Caco-2 (cell line): ENCODE results near the gene PIM3. TPM values are rescaled to one million over a fixed set of nuclear protein-coding genes. Genes with fewer than 3 reads are reported as not detected.
A peak's percentile ranks its signal among the peaks of the same experiment; 100 is the strongest.

Source experiments
- BruUV-seq: library from RNA; stranded (reverse); fragments of 400-500 nt; replicated peaks from 2 replicates; lab custom pipeline; 2021; lab: Mats Ljungman, UMichigan
- CTCF ChIA-PET: fragments of 300-600 bp; sonication (Branson Sonifier 250); formaldehyde crosslinking; loops from one replicate; lab custom pipeline; 2022; ENCODE audit warnings: antibody characterized with exemption; lab: Charles Lee
- POLR2A ChIA-PET: fragments of 300-600 bp; sonication (Branson Sonifier 250); formaldehyde crosslinking; loops from one replicate; lab custom pipeline; 2022; ENCODE audit warnings: antibody characterized with exemption; lab: Charles Lee
- DNase-seq, 2 experiments: peaks; one replicate each; pipeline versions ENCODE4 v3.0.0 to v3.0.0-alpha.2; 2020 to 2022
- H3K27me3 ChIP-seq: replicated peaks from 2 replicates; pipeline ENCODE4 v1.6.0; 2011; ENCODE audit warnings: low read length; ENCODE audit not compliant: control insufficient read depth, insufficient read depth
- H3K36me3 ChIP-seq: 2 replicates; pipeline ENCODE4 v1.5.1; 2011; ENCODE audit warnings: low read length; ENCODE audit not compliant: control insufficient read depth, insufficient read depth
- H3K4me1 ChIP-seq: fragments of 250-450 bp; sonication (Bioruptor Pico); 2 replicates; pipeline ENCODE4 v1.5.1; 2020; ENCODE audit warnings: mild to moderate bottlenecking
- H3K4me3 ChIP-seq: 2 replicates; pipeline ENCODE4 v1.5.1; 2011; ENCODE audit warnings: low read depth, mild to moderate bottlenecking, control low read depth, low read length
- H3K9me3 ChIP-seq: fragments of 250-450 bp; sonication (Bioruptor Pico); 2 replicates; pipeline ENCODE4 v1.5.1; 2020; ENCODE audit warnings: mild to moderate bottlenecking, moderate library complexity
- H3K27ac Mint-ChIP-seq: one replicate; pipeline ENCODE4 v1.8.0; 2022; ENCODE audit warnings: mixed read lengths; ENCODE audit not compliant: unreplicated experiment
- H3K27me3 Mint-ChIP-seq: one replicate; pipeline ENCODE4 v1.8.0; 2022; ENCODE audit warnings: mixed read lengths; ENCODE audit not compliant: insufficient read depth, unreplicated experiment
- H3K36me3 Mint-ChIP-seq: one replicate; pipeline ENCODE4 v1.8.0; 2022; ENCODE audit warnings: mild to moderate bottlenecking, mixed read lengths; ENCODE audit not compliant: insufficient read depth, unreplicated experiment
- H3K4me1 Mint-ChIP-seq: one replicate; pipeline ENCODE4 v1.8.0; 2022; ENCODE audit warnings: low read depth, mixed read lengths; ENCODE audit not compliant: unreplicated experiment
- H3K4me3 Mint-ChIP-seq: one replicate; pipeline ENCODE4 v1.8.0; 2022; ENCODE audit warnings: mild to moderate bottlenecking, moderate library complexity, mixed read lengths; ENCODE audit not compliant: unreplicated experiment
- H3K9me3 Mint-ChIP-seq: one replicate; pipeline ENCODE4 v1.8.0; 2022; ENCODE audit warnings: mixed read lengths; ENCODE audit not compliant: unreplicated experiment
- intact Hi-C: fragments of 100-400 bp; cut with micrococcal nuclease; formaldehyde crosslinking; loops from one replicate; pipeline ENCODE4 v1.10.0; 2022; ENCODE audit not compliant: unreplicated experiment
- total RNA-seq: library from RNA; stranded (reverse); gene quantifications from 2 replicates; pipeline ENCODE4 v1.2.3, GENCODE V29; 2022
- TF ChIP-seq, protein P1 (sequence below), 2 experiments: fragments of 200-600 bp in 1 of 2; IDR thresholded peaks; 1 replicate in 1 of 2; 2 replicates in 1 of 2; pipeline versions ENCODE4 v1.5.1 to v1.8.0; 2011 to 2022; ENCODE audit warnings: antibody characterized with exemption in 1 of 2, control low read depth in 1 of 2, inconsistent platforms in 1 of 2, low read depth in 1 of 2, low read length in 1 of 2, mild to moderate bottlenecking in 1 of 2, moderate library complexity in 1 of 2; ENCODE audit not compliant: insufficient read depth in 1 of 2, severe bottlenecking in 1 of 2, unreplicated experiment in 1 of 2

Gene PIM3
- total RNA-seq, 1 experiment from 2014 or later: 39.6 TPM

DNA sequence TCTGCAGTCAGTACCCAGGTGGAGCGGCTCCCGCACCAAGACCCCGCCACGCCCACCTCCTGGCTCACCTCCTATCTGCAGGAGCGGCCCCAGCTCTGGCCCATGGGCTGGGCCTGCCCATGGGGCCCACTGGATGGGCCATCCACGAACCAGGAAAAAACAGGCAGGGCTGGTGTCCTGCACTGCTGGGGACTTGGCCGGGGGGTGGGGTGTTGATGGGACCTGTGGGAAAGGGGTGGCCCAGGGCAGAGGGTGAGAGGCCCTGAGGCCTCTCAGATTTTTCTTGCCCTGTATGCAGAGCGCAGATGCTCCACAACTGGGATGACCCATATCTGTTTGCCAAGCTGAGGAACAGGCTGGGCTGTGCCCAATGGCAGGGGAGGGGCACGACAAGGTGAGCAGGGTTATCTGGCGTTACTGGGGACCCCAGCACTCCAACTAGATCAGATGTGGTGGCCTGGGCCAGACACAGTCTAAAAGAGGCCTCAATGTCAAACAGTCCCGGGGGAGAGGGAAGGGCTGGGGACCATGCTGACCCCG lies 2.7 kb upstream of the PIM3 start:
- Mint-ChIP-seq H3K4me1 (peaks cover 7% of the 10 kb centered on the region), H3K27me3 (no peaks in the 10 kb centered on the region), H3K27ac (peak overlapping the region; percentile 92), H3K36me3 (peaks cover 27% of the 10 kb centered on the region), H3K4me3 (no peak overlapping the region), H3K9me3 (no peaks in the 10 kb centered on the region)
- no peak for DNase-seq
- H3K4me3 ChIP-seq: no peak overlapping the region
- TF ChIP-seq, protein P1, sequence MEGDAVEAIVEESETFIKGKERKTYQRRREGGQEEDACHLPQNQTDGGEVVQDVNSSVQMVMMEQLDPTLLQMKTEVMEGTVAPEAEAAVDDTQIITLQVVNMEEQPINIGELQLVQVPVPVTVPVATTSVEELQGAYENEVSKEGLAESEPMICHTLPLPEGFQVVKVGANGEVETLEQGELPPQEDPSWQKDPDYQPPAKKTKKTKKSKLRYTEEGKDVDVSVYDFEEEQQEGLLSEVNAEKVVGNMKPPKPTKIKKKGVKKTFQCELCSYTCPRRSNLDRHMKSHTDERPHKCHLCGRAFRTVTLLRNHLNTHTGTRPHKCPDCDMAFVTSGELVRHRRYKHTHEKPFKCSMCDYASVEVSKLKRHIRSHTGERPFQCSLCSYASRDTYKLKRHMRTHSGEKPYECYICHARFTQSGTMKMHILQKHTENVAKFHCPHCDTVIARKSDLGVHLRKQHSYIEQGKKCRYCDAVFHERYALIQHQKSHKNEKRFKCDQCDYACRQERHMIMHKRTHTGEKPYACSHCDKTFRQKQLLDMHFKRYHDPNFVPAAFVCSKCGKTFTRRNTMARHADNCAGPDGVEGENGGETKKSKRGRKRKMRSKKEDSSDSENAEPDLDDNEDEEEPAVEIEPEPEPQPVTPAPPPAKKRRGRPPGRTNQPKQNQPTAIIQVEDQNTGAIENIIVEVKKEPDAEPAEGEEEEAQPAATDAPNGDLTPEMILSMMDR (IDR thresholded peaks at IDR 0.05; ENCODE audit: insufficient read depth in 1 of 2, low read depth in 1 of 2, low read length in 1 of 2, severe bottlenecking in 1 of 2, unreplicated experiment in 1 of 2): no peak
- POLR2A ChIA-PET: no interaction called here
- no peaks in the 10 kb centered on the region for H3K9me3 ChIP-seq
- no TSS peak for BruUV-seq
- H3K27me3 ChIP-seq: no peaks in the 10 kb centered on the region
- intact Hi-C loops: no loop called here
- peaks cover 2% of the 10 kb centered on the region for H3K36me3 ChIP-seq
- peaks cover 49% of the 10 kb centered on the region for H3K4me1 ChIP-seq
- CTCF ChIA-PET: no interaction called here

DNA sequence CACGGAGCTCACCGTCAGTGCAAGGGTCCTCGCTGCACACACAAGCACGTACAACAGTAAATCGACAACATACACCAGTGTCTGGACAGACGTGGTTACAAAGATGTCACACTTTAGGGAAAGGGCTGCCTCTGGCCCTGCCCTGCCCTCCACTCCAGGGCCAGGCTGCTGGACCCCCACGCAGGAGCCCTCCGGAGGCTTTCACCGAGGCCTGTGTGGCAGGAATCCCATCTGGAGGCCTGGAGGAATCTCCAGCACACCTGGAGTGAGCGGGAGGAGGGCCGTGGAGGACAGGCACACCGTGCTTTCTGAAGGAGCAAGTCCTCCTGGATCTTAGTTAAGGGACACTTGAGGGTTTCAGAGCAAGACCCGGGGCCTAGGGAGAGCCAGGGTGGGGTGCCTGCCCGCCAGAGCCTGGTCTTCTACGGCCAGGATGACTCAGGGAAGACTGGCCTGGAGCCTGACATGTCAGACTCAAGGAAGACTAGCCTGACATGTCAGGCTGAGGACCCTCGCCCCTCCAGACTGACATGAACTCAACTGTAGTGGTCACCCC lies 2.1 kb upstream of the PIM3 start:
- H3K9me3 Mint-ChIP-seq: no peaks in the 10 kb centered on the region
- H3K4me1 Mint-ChIP-seq: peaks cover 7% of the 10 kb centered on the region
- intact Hi-C loops: no loop called here
- H3K27ac Mint-ChIP-seq: peak overlapping the region; percentile 92
- H3K4me1 ChIP-seq: peaks cover 49% of the 10 kb centered on the region
- H3K36me3 Mint-ChIP-seq: peaks cover 32% of the 10 kb centered on the region
- no peaks in the 10 kb centered on the region for H3K9me3 ChIP-seq
- H3K27me3 Mint-ChIP-seq: no peaks in the 10 kb centered on the region
- no peak overlapping the region for H3K4me3 ChIP-seq
- ChIA-PET CTCF (no interaction called here), POLR2A (interaction anchor here (0.6 kb wide), 1 partner anchor 15 kb away, joined by 3 read pairs; no protein-coding TSS in a partner anchor)
- DNase-seq: no peak
- H3K36me3 ChIP-seq: peaks cover 4% of the 10 kb centered on the region
- no peaks in the 10 kb centered on the region for H3K27me3 ChIP-seq
- peak overlapping the region; percentile 82 for H3K4me3 Mint-ChIP-seq
- TF ChIP-seq, protein P1 (IDR thresholded peaks at IDR 0.05; ENCODE audit: insufficient read depth in 1 of 2, low read depth in 1 of 2, low read length in 1 of 2, severe bottlenecking in 1 of 2, unreplicated experiment in 1 of 2): no peak
- BruUV-seq: no TSS peak

DNA sequence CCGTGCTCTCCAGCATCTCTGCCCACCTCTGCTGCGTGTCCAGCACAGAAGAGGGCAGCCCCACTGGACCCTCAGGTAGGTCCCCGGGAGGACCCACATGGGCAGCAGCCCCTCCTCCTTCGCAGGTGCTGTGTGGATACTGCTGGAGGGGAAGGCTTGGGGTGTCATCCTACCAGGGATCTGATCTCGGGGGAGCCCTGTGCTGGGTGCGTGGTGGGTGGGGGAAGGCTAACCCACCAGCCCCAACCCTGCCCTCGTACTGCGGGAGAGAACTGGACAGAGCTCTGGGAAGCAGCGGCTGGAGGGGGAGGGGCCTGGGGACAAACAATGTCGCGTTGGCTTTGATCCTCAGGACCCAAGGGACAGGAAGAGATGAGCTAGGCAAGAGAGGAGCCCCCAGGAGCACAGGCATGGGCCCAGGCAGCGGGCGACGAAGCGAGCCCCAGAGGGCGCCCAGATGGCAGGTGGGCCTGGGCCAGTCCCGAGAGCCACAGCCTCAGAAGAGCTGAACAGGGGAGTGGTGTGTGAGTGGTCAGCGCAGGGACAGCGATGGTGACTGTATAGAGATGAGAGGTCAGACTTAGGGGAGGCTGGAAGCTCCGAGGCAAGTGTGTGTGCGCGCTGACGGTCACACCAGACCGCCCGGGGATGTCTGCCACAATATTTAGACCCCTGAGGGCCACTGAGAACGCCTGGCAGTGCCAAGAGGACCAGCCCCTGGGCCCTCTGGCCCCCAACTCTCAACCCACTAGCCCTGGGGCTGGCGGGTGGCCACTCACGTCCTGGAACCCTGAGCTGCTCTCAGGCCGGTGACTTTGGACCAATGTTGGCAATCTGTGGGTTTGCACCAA lies 1.4 kb upstream of the PIM3 start:
- Mint-ChIP-seq H3K27ac (peak overlapping the region; percentile 92), H3K4me1 (peaks cover 7% of the 10 kb centered on the region), H3K4me3 (peak overlapping the region; percentile 82), H3K9me3 (no peaks in the 10 kb centered on the region), H3K36me3 (peaks cover 40% of the 10 kb centered on the region), H3K27me3 (no peaks in the 10 kb centered on the region)
- DNase-seq: peak in 1 of 2 experiments; percentile 37
- ChIA-PET POLR2A (interaction anchor here (0.6 to 3.3 kb wide), 2 partner anchors 7 to 16 kb away, joined by 3 to 25 read pairs; no protein-coding TSS in a partner anchor), CTCF (interaction anchor here (0.6 to 0.8 kb wide), 2 partner anchors 15 to 71 kb away, joined by 3 read pairs; no protein-coding TSS in a partner anchor)
- H3K4me3 ChIP-seq: peak overlapping the region; percentile 80
- H3K9me3 ChIP-seq: no peaks in the 10 kb centered on the region
- no peaks in the 10 kb centered on the region for H3K27me3 ChIP-seq
- BruUV-seq: no TSS peak
- intact Hi-C loops: no loop called here
- TF ChIP-seq, protein P1 (IDR thresholded peaks at IDR 0.05; ENCODE audit: insufficient read depth in 1 of 2, low read depth in 1 of 2, low read length in 1 of 2, severe bottlenecking in 1 of 2, unreplicated experiment in 1 of 2): no peak
- peaks cover 4% of the 10 kb centered on the region for H3K36me3 ChIP-seq
- H3K4me1 ChIP-seq: peaks cover 43% of the 10 kb centered on the region
